Measurements from ENCODE around the gene DNAI1.

Gene DNAI1

GRCh38 chr9:34519321-34520020, 60.9 kb downstream of the DNAI1 start:
- TF ChIP-seq, protein P1, sequence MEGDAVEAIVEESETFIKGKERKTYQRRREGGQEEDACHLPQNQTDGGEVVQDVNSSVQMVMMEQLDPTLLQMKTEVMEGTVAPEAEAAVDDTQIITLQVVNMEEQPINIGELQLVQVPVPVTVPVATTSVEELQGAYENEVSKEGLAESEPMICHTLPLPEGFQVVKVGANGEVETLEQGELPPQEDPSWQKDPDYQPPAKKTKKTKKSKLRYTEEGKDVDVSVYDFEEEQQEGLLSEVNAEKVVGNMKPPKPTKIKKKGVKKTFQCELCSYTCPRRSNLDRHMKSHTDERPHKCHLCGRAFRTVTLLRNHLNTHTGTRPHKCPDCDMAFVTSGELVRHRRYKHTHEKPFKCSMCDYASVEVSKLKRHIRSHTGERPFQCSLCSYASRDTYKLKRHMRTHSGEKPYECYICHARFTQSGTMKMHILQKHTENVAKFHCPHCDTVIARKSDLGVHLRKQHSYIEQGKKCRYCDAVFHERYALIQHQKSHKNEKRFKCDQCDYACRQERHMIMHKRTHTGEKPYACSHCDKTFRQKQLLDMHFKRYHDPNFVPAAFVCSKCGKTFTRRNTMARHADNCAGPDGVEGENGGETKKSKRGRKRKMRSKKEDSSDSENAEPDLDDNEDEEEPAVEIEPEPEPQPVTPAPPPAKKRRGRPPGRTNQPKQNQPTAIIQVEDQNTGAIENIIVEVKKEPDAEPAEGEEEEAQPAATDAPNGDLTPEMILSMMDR (conservative IDR thresholded peaks at IDR 0.05; ENCODE audit: control insufficient read depth, insufficient read depth, low read depth, low read length), result no peak
- no peak for DNase-seq (ENCODE audit: low read depth)
- H3K4me3 ChIP-seq (ENCODE audit: control insufficient read depth, low read depth, low read length), result no peak overlapping the region

DNA sequence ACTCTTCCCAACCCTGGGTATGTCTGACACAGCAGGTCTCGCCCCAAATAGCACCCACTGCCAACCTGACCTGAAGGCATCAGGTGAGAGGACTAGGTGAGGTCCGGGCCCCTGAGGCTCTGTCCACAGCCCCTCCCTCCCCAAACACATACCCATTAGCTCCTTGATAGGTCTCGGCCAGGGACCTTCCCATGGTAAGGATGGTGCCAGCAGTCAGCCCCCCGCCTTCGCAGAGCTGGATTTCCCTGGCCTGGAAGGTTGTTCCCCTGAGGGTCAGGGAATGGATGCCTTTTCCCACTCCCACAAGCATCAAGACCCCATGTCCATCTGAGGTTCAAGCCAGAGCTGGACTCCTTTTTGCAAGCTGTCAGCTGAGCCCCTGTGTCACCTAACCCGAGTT, 61.5 kb downstream of the DNAI1 start:
- no peak overlapping the region for H3K4me3 ChIP-seq (ENCODE audit: control insufficient read depth, low read depth, low read length)
- TF ChIP-seq, protein P1 (conservative IDR thresholded peaks at IDR 0.05; ENCODE audit: control insufficient read depth, insufficient read depth, low read depth, low read length), result no peak
- DNase-seq (ENCODE audit: low read depth), result no peak

DNA sequence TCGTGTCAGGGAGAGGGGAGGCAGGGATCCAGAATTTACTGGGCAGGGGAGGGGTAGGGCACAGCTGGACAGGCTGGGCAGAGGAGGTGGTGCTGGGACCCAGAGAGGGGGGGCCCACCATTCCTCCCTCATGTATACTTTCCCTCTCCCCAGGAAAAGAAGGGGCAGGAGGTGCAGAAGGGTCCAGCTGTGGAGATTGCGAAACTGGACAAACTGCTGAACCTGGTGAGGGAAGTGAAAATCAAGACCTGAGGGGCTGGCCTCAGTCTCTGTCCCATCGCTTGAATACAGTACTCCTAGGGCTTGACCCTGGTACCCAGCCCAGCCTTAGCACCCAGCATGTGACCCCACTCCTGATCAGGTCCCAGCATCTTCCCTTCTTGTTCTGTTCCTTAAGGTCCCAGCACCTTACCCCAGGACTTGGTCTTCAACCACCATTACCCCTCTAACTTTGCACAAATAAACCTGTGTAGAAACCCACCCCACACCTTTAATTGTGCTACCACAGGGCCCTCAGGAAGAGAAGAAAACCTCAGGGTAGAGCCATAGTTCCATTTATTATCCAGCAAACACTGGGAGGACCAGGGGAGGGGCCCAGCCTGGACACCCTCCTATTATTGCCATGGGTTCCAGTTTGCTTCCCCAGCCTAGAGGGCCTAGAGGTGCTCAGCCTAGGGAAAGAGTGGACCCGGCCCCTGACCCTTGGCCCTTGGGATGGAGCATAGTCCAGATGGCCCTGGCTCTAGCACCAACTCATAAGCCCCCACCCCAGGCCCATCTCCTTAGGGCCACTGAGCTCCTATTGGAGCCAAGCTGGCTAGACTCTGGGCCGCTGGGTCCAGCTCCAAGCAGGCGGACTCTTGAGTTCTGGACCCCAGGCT, 62.1 kb downstream of the DNAI1 start:
- TF ChIP-seq, protein P1 (conservative IDR thresholded peaks at IDR 0.05; ENCODE audit: control insufficient read depth, insufficient read depth, low read depth, low read length), result no peak
- DNase-seq (ENCODE audit: low read depth), result no peak
- no peak overlapping the region for H3K4me3 ChIP-seq (ENCODE audit: control insufficient read depth, low read depth, low read length)

- TF ChIP-seq, protein P1 (conservative IDR thresholded peaks at IDR 0.05; ENCODE audit: control insufficient read depth, insufficient read depth, low read depth, low read length), result no peak
- no peak for DNase-seq (ENCODE audit: low read depth)
- no peak overlapping the region for H3K4me3 ChIP-seq (ENCODE audit: control insufficient read depth, low read depth, low read length)
Observed at GRCh38 chr9:34521406-34522045, 62.9 kb downstream of the DNAI1 start.

- TF ChIP-seq, protein P1 (conservative IDR thresholded peaks at IDR 0.05; ENCODE audit: control insufficient read depth, insufficient read depth, low read depth, low read length), result no peak
- H3K4me3 ChIP-seq (ENCODE audit: control insufficient read depth, low read depth, low read length), result no peak overlapping the region
- no peak for DNase-seq (ENCODE audit: low read depth)
Observed at GRCh38 chr9:34522091-34522887, 63.7 kb downstream of the DNAI1 start.

All from fibroblast of mammary gland (primary cell).